WI38 (cell line): ENCODE data around the gene KDM2B.

Experiments used
- H3K4me3 ChIP-seq: 2 replicates; pipeline ENCODE4 v1.5.1; 2011; ENCODE audit warnings: low read depth, mild to moderate bottlenecking, control low read depth, low read length
- TF ChIP-seq, protein P1 (sequence below): IDR thresholded peaks from 2 replicates; pipeline ENCODE4 v1.5.1; 2012; ENCODE audit warnings: low read depth, mild to moderate bottlenecking, control low read depth, low read length

KDM2B gene

DNA sequence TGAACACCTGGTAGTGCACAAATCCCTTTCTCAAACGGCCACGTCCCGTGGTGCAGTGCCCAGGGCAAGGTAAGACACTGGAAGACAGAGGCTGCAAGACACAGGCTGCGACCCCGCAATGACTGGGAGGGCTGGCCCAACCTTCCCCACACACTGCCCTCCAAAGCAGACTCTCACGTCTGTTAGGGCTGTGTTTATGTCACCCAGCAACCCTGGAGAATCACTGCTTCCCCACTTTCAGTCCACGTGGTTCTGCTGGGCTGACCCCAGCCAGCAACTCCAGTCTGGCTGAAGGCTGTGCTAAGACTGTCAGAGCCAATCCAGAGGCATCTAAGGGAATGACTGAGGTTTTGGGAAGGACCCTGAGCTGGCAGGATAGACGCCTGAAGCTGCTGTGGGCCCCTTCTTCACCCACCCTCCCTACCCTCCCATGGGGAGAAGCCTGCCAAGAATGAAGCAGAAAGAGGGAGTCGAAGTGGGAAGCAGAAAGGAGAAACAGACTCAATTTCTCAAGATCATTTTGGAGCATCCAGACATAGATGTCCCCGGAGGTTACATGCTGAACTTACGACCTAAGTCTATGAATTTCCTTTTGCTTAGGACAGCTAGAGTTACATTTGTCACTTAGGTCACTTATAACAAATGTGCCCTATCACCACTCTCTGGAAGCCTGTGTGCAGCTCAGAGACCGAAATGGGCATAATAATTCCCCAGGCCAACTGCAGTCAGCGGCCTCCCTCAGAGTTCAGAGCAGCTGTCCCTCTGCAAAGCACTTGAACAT, 11.7 kb downstream of the KDM2B start:
- no peak overlapping the region for H3K4me3 ChIP-seq
- TF ChIP-seq, protein P1, sequence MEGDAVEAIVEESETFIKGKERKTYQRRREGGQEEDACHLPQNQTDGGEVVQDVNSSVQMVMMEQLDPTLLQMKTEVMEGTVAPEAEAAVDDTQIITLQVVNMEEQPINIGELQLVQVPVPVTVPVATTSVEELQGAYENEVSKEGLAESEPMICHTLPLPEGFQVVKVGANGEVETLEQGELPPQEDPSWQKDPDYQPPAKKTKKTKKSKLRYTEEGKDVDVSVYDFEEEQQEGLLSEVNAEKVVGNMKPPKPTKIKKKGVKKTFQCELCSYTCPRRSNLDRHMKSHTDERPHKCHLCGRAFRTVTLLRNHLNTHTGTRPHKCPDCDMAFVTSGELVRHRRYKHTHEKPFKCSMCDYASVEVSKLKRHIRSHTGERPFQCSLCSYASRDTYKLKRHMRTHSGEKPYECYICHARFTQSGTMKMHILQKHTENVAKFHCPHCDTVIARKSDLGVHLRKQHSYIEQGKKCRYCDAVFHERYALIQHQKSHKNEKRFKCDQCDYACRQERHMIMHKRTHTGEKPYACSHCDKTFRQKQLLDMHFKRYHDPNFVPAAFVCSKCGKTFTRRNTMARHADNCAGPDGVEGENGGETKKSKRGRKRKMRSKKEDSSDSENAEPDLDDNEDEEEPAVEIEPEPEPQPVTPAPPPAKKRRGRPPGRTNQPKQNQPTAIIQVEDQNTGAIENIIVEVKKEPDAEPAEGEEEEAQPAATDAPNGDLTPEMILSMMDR: no peak

DNA sequence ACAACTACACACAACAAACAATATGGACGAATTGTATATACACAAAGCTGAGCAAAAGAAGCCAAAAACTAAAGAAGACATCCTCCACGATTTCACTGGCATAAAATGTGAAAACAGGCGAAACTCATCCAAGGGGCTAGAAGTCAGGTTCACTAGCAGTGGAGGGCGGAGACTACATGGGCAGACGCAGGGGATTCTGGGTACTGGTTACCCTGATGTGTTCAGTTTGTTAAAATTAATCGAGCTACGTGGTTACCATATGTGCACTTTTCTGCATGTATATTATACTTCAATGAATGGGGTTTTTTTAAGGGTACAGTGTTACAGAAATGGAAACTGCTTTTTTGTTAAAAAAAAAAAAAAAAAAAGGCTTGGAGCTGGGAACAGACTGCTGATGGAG, 12.3 kb downstream of the KDM2B start:
- H3K4me3 ChIP-seq: no peak overlapping the region
- TF ChIP-seq, protein P1: no peak

DNA sequence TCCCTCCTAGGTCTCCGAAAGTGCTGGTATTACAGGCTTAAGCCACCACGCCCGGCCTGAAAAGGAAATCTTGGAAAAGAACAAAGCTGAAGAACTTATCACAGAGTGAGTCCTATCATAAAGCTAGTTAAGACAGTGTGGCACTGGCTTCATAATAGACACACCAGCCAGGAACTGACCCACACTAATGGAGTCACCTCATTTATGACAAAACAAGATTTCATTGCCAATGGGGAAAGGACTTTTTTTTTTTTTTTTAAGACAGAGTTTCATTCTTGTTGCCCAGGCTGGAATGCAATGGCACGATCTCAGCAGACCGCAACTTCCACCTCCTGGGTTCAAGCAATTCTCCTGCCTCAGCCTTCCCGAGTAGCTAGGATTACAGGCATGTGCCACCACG, 15.7 kb downstream of the KDM2B start:
- no peak overlapping the region for H3K4me3 ChIP-seq
- TF ChIP-seq, protein P1: no peak

DNA sequence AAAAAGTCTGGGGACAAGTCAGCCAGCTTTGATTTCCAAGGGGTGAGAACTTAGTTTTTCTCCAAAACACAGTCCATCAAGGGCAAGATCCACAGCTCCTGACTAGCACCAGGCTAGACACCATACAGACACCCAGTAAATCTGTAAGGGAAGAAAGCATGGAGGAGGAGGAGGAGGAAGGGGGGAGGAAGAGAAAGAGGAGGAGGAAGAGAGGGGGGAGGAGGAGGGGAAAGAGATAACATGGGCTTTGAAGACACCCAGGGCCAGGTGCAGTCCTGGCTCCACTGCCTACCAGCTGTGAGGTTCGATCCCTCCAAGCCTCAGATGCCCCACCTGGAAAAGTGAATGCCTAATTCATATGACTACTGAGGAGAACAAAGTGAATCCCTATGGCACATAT, 18.3 kb downstream of the KDM2B start:
- TF ChIP-seq, protein P1: no peak

DNA sequence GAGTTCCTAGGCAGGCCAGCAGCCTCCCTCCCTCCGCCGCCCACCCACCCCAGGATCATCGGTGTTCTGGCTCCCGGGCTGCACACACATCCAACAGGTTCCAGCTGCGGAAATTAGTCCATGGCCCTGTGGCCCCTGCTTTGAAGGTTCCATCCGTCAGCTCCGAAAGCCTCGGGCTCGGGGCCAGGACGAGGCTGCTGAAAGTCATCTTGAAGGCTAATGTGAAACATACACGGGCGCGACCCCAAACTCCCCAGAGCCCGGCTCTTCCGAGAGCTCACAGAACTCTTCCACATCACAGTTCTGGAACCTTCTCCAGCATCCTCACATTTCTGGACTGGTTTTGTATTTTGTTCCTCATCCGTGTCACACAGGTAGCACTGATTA, 19.8 kb downstream of the KDM2B start:
- H3K4me3 ChIP-seq: no peak overlapping the region
- TF ChIP-seq, protein P1: no peak

More for the DNA sequence above, 18.3 kb downstream of the KDM2B start:
- no peak overlapping the region for H3K4me3 ChIP-seq

DNA sequence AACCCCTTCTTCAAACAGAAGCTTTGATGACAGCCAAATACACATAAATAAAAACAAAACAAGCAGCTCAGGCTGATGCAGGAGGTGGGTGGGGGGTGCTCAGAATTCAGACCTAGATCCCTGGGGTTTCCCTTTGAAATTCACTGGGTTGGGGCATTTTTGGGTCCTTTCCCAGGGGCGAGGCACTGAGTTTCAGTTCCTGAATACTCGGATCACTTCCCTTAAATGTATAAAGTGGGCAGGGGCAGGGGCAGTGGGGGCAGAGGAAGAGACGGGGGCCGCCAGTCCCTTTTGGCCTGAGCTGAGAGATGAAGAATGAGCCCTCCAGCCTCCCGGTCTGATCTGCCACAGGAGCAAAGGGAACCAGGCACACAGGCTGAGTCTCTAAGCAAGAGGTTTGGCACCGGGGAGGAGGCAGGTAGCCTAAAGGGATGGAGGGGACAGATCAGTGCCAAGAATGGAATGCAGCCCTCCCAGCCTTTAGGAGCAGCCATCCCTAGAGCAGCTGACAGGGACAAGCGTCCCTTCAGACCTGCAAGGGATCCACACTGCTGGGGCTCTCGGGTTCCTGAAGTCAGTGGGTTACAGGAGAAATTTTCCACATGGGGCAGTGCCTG, 20.3 kb downstream of the KDM2B start:
- no peak overlapping the region for H3K4me3 ChIP-seq
- TF ChIP-seq, protein P1: no peak

DNA sequence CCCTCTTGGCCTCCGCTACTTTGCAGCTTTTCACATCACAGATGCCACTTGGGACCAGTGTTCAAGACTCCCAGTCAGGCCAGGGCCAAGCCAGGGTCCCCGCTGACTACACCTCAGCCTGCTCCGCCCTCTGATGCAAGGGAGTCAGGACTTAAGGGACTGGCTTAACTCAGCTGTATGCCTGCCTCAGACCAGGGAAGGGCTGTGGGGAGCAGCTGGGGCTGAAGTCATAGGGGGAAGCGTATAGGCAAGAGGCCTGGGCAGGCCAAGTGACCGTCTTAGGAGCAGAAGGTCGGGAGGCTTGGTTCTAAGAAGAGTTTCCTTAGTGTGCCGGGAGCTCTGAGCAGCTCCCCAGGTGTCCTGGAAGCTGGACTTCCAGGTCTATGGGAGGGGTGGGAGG, 21.9 kb downstream of the KDM2B start:
- no peak overlapping the region for H3K4me3 ChIP-seq
- TF ChIP-seq, protein P1: no peak
